Epithelial cell of esophagus (primary cell): Measurements from ENCODE around the gene PTH2R.

Experiments
- DNase-seq: peaks from one replicate; pipeline ENCODE4 v3.0.0; 2010; ENCODE audit warnings: low read depth
- H3K4me3 ChIP-seq: 2 replicates; pipeline ENCODE4 v1.5.1; 2011; ENCODE audit warnings: mild to moderate bottlenecking, low read length, control low read depth
- TF ChIP-seq, protein P1 (sequence below): IDR thresholded peaks from 2 replicates; pipeline ENCODE4 v1.5.1; 2011; ENCODE audit warnings: low read depth, mild to moderate bottlenecking, low read length, control low read depth, inconsistent platforms; ENCODE audit not compliant: insufficient read depth; ENCODE audit errors: missing control alignments

Gene PTH2R

DNA sequence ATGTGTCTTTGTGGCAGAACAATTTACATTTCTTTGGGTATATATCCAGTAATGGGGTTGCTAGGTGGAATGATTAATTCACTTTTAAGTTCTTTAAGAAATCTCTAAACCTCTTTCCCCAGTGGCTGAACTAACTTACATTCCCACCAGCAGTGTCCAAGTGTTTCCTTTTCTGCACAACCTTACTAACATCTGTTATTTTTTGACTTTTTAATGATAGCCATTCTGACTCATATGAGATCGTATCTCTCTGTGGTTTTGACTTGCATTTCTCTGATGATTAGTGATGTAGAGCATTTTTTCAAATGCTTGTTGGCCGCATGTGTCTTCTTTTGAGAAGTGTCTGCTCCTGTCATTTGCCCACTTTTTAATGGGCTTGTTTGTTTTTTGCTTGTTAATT is 43.1 kb upstream of the PTH2R start:
- peak; percentile 19 for DNase-seq
- TF ChIP-seq, protein P1, sequence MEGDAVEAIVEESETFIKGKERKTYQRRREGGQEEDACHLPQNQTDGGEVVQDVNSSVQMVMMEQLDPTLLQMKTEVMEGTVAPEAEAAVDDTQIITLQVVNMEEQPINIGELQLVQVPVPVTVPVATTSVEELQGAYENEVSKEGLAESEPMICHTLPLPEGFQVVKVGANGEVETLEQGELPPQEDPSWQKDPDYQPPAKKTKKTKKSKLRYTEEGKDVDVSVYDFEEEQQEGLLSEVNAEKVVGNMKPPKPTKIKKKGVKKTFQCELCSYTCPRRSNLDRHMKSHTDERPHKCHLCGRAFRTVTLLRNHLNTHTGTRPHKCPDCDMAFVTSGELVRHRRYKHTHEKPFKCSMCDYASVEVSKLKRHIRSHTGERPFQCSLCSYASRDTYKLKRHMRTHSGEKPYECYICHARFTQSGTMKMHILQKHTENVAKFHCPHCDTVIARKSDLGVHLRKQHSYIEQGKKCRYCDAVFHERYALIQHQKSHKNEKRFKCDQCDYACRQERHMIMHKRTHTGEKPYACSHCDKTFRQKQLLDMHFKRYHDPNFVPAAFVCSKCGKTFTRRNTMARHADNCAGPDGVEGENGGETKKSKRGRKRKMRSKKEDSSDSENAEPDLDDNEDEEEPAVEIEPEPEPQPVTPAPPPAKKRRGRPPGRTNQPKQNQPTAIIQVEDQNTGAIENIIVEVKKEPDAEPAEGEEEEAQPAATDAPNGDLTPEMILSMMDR: no peak
- no peak overlapping the region for H3K4me3 ChIP-seq

- DNase-seq: no peak
- H3K4me3 ChIP-seq: no peak overlapping the region
- TF ChIP-seq, protein P1: no peak
Measured at GRCh38 chr2:208366215-208367127, 40.1 kb upstream of the PTH2R start.

GRCh38 chr2:208369091-208369490 is 37.5 kb upstream of the PTH2R start:
- DNase-seq: peak; percentile 48
- no peak overlapping the region for H3K4me3 ChIP-seq
- TF ChIP-seq, protein P1: no peak

- no peak overlapping the region for H3K4me3 ChIP-seq
- no peak for DNase-seq
- TF ChIP-seq, protein P1: no peak
Measured at GRCh38 chr2:208370881-208371633, 35.5 kb upstream of the PTH2R start.

DNA sequence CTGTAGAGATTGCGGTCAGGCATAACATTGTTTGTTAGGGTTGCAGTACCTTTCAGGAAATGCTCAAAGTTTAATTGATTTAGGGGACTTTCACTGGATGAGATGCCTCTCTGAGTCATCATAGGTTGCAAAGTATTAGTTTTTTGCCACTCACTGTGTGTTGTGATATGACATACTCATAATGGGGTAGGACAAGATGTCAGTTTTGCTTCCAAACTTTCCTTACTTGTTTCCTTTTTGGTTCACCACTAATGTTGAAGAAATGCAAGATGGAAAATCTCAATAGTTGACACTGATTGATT is 35.0 kb upstream of the PTH2R start:
- no peak for DNase-seq
- no peak overlapping the region for H3K4me3 ChIP-seq
- TF ChIP-seq, protein P1: no peak

DNA sequence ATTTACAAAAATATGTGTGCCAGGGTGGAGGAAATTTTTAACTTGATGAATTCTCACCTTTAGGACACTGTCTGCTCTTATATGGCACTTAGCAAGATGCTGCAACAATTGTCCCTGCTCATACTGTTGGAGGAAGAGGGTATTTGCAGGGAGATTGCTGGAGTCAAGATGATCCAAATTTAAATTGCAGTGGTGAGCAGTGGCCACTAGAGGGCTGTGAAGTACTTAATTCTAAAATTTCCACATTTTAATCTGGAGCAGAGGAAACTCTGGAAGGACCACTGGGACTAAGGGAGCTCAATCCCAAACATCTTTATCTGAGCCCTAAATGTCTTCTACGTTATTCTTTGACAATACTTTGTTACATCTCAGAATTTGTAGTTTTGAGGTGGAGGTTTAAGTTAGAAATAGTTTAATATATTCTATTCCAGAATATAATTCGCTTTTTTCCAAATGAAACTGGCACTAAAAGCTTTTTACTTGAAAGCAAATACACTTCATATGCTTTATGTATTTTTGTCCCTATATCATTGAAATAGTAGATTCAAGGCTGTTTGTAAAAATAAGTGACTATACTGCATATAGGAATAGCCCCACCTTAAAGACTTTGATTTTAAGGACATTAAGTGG is 33.0 kb upstream of the PTH2R start:
- peak; percentile 61 for DNase-seq
- TF ChIP-seq, protein P1: peak; percentile 84

More for the DNA sequence above, 33.0 kb upstream of the PTH2R start:
- H3K4me3 ChIP-seq: no peak overlapping the region
